Muscle layer of colon (tissue), 2 donors: ENCODE results near the gene THRSP.
"Not testable (repeated sequence)": the region's sequence is repeated elsewhere in the genome, so short reads cannot be mapped to it uniquely, and the experiment has no call there.

Experiments used
- H3K27ac ChIP-seq: one replicate; pipeline ENCODE4 v1.7.0; 2013; ENCODE audit warnings: low read depth, mild to moderate bottlenecking, low read length, moderate library complexity
- H3K27me3 ChIP-seq, 2 donors: one replicate each; pipeline ENCODE4 v1.7.0; 2013; ENCODE audit warnings: low read length in 2 of 2, mild to moderate bottlenecking in 2 of 2; ENCODE audit not compliant: insufficient read depth in 2 of 2, control insufficient read depth in 1 of 2
- H3K36me3 ChIP-seq: one replicate; pipeline ENCODE4 v1.7.0; 2013; ENCODE audit warnings: mild to moderate bottlenecking, low read length; ENCODE audit not compliant: insufficient read depth
- H3K4me1 ChIP-seq: one replicate; pipeline ENCODE4 v1.7.0; 2013; ENCODE audit warnings: mild to moderate bottlenecking, low read length; ENCODE audit not compliant: insufficient read depth
- H3K4me3 ChIP-seq, 2 donors: one replicate each; pipeline ENCODE4 v1.7.0; 2013; ENCODE audit warnings: low read length in 2 of 2, low read depth in 1 of 2, mild to moderate bottlenecking in 1 of 2, moderate library complexity in 1 of 2
- H3K9ac ChIP-seq: one replicate; pipeline ENCODE4 v1.7.0; 2013; ENCODE audit warnings: low read length
- H3K9me3 ChIP-seq: one replicate; pipeline ENCODE4 v1.7.0; 2013; ENCODE audit warnings: mild to moderate bottlenecking, low read length
- donor health status: abdominal sarcoma.
- donor health status: Adenocarcinoma of cecum.

The THRSP gene

DNA sequence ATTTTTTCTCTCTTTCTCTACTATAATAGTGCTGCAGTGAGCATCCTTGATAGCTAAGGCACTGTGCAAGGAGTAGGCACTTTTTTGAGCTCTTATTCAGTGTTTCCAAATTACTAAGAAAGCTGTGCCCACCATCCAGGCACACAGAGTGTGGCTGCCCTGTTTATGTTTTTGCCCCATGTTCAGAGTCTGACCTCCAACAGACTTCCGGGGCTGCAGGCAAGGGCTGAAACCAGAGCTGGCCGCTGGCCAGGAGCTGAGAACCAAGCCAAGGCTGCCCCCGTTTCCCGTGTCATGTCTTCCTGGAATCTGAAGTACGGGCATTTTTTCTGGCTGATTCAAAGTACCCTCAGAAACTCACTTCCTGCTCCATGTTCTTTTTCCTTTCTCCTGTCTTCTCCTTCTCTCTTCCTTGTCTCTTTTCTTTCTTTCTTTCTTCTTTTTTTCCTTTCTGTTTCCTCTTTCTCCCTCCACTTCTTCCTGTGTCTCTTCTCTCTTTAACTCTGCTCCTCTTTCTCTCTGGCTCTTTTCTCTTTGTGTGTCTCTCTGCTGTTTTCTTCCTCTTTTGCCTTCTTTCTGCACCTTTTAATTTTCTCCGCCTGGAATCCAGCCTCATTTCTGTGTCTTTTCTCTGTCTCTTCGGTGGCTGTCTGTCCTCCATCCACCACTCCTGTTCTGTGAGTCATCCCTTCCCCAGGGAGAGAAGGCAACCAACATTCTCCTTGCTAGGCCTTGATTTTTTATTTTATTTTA lies 23.6 kb upstream of the THRSP start:
- Histone ChIP-seq H3K4me1 (peaks cover 11% of the 10 kb centered on the region), H3K36me3 (no peaks in the 10 kb centered on the region), H3K4me3 (peak overlapping the region; percentile 26 to 43), H3K27ac (peak overlapping the region; percentile 38), H3K27me3 (no peaks in the 10 kb centered on the region), H3K9ac (peak overlapping the region; percentile 33), H3K9me3 (no peaks in the 10 kb centered on the region)

DNA sequence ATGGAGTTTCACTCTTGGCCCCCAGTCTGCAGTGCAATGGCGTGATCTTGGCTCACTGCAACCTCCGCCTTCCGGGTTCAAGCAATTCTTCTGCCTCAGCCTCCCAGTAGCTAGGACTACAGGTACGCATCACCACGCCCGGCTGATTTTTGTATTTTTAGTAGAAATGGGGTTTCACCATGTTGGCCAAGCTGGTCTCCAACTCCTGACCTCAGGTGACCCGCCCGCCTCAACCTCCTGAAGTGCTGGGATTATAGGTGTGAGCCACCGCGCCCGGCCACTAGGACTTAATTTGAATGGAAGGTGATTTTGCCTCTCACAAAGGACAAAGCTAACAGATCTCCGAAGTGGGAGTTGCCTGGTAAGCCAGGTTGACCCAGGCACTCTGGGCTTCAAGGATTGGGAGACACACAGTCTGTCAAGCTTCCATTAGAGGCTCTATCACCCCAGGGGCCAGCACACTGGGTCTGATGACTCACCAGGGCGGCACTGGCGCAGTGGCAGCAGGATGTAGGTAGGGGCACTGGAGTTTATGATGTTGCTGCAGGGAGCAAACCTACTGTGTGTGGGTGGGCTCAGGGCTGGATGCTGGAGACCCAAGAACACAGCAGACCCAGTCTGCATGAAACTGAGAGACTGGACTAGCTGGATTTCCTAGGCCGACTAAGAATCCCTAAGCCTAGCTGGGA lies 22.8 kb upstream of the THRSP start:
- peaks cover 17% of the 10 kb centered on the region for H3K4me1 ChIP-seq
- no peak overlapping the region for H3K27ac ChIP-seq
- H3K36me3 ChIP-seq = no peaks in the 10 kb centered on the region
- H3K9ac ChIP-seq = no peak overlapping the region
- H3K27me3 ChIP-seq = no peaks in the 10 kb centered on the region
- no peaks in the 10 kb centered on the region for H3K9me3 ChIP-seq
- no peak overlapping the region for H3K4me3 ChIP-seq

DNA sequence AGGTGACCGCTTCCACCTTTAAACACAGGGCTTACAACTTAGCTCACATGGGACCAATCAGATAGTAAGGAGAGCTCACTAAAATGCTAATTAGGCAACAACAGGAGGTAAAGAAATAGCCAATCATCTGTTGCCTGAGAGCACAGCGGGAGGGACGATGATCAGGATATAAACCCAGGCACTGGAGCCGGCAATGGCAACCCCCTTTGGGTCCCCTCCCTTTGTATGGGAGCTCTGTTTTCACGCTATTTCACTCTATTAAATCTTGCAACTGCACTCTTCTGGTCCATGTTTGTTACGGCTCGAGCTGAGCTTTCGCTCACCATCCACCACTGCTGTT lies 22.3 kb upstream of the THRSP start:
- H3K27ac ChIP-seq, H3K9ac ChIP-seq, H3K36me3 ChIP-seq, H3K4me3 ChIP-seq, H3K27me3 ChIP-seq, H3K9me3 ChIP-seq: not testable (repeated sequence)
- H3K4me1 ChIP-seq = peaks cover 17% of the 10 kb centered on the region

DNA sequence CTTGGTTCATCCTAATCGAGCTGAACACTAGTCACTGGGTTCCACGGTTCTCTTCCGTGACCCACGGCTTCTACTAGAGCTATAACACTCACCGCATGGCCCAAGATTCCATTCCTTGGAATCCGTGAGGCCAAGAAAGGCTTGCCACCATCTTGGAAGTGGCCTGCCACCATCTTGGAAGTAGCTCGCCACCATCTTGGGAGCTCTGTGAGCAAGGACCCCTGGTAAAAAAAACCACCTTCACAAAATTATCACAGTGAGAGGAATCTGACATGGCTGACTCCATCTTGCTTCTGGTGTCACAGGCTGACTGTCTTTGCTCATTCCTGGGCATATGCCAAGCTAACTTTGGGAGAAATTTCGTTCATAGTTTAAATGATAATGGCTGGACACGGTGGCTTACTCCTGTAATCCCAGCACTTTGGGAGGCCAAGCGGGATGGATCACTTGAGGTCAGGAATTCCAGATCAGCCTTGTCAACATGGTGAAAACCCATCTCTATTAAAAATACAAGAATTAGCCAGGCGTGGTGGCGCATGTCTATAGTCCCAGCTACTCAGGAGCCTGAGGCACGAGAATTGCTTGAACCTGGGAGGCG lies 21.7 kb upstream of the THRSP start:
- H3K27me3 ChIP-seq = no peaks in the 10 kb centered on the region
- peaks cover 17% of the 10 kb centered on the region for H3K4me1 ChIP-seq
- H3K4me3 ChIP-seq = no peak overlapping the region
- H3K36me3 ChIP-seq = no peaks in the 10 kb centered on the region
- H3K9me3 ChIP-seq = no peaks in the 10 kb centered on the region
- no peak overlapping the region for H3K27ac ChIP-seq
- H3K9ac ChIP-seq = no peak overlapping the region

DNA sequence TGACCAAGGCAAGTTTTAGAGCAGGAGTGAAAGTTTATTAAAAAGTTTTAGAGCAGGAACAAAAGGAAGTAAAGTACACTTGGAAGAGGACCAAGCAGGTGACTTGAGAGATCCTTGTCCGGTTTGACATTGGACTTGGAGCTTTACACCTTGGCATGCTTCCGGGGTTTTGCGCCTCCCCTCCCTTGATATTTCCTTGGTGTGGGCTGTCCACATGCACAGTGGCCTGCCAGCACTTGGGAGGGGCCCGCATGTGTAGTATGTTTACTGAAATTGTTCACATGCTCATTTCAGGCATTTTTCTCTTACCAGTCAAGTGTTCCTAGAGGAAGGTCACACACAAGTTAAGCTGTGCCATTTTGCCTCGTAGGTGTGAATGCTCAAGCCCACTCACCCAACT lies 19.0 kb upstream of the THRSP start:
- H3K9ac ChIP-seq = no peak overlapping the region
- H3K27ac ChIP-seq = no peak overlapping the region
- no peak overlapping the region for H3K4me3 ChIP-seq

DNA sequence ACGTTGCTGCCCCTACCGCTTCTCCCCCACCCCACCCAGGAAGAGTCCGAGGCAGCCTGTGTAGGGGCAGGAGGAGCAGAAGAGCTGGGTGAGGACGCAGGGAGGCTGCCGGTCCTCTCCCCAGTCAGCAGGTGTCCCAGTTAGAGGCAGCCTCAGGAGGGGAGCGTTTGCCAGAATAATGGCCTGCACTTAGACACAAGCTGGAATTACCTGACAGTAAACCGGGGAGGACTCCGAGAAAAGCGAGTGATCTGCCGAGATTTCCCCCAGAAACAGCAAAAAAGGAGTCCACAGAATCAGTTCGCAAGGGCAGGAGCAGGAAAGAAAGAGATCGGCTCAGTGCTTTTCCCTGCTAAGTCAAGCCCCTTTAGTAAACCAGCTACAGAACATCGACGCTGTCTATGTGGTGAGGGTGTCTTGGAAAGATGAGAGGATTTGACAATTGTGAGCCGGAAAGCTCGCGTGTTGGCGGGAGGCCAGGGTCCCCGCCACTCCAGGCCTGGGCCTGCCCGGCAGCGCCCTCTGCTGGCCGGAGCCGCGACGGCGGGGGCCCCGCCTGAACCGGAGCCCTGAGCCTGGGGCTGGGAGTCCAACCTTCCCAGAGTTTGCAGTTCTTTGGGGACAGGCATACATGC lies 17.7 kb upstream of the THRSP start:
- H3K4me1 ChIP-seq = peaks cover 6% of the 10 kb centered on the region

More for the DNA sequence above, 19.0 kb upstream of the THRSP start:
- Histone ChIP-seq H3K36me3 (no peaks in the 10 kb centered on the region), H3K27me3 (no peaks in the 10 kb centered on the region), H3K4me1 (peaks cover 13% of the 10 kb centered on the region), H3K9me3 (no peaks in the 10 kb centered on the region)

DNA sequence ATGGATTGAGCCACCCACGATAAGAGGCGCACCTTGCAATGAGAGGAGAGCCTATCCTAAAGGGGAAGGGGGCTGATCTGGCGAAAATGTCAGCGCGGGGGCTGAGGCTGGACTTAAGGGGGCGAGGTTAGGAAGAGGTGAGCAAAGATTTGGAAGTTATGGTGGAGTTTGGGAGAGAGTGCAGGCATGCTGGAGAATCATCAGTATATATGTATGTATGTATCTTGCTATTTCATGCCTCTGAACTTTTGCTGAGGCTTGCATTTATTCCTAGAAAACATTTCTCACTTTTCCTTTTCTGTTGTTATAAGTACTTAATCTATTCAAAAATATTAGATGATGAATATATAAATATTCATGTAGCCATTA lies 17.2 kb upstream of the THRSP start:
- Histone ChIP-seq H3K27ac (no peak overlapping the region), H3K4me3 (no peak overlapping the region), H3K9me3 (no peaks in the 10 kb centered on the region), H3K9ac (no peak overlapping the region), H3K27me3 (no peaks in the 10 kb centered on the region), H3K36me3 (no peaks in the 10 kb centered on the region), H3K4me1 (peaks cover 6% of the 10 kb centered on the region)

More for the DNA sequence above, 17.7 kb upstream of the THRSP start:
- Histone ChIP-seq H3K27ac (peak overlapping the region; percentile 52), H3K9me3 (no peaks in the 10 kb centered on the region), H3K27me3 (no peaks in the 10 kb centered on the region), H3K36me3 (no peaks in the 10 kb centered on the region), H3K4me3 (peak overlapping the region; percentile 6 to 81), H3K9ac (peak overlapping the region; percentile 62)

DNA sequence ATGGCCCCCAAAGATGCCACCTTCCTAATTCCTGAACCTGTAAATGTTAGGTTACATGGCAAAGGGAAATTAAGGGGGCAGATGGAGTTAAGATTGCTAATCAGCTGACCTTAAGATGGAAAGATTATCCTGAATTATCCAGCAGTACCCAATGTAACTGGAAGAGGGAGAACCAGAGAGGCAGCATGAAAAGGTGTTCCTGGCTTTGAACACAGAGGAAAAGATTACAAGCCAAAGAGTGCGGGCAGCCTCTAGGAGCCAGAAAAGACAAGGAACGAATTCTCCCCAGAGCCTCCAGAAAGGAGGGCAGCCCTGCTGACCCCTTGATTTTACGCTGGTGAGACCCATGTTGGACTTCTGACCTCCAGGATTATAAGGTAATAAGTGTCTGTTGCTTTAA lies 15.1 kb upstream of the THRSP start:
- Histone ChIP-seq H3K27me3 (no peaks in the 10 kb centered on the region), H3K9me3 (no peaks in the 10 kb centered on the region), H3K4me1 (peaks cover 6% of the 10 kb centered on the region), H3K27ac (no peak overlapping the region), H3K4me3 (no peak overlapping the region), H3K9ac (no peak overlapping the region), H3K36me3 (no peaks in the 10 kb centered on the region)

DNA sequence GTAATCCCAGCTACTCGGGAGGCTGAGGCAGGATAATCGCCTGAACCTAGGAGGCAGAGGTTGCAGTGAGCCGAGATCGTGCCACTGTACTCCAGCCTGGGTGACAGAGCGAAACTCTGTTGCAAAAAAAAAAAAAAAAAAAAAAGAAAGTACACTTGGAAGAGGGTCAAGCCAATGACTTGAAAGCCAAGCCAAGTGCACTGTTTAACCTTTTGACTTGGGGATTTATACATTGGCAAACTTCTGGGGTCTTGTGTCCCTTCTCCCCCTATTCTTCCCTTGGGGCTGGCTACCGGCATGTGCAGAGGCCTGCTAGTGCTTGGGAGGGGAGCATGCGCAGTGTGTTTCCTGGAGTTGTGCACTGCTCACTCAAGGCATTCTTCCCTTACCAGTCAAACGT lies 14.3 kb upstream of the THRSP start:
- Histone ChIP-seq H3K36me3 (no peaks in the 10 kb centered on the region), H3K4me3 (no peak overlapping the region), H3K9ac (no peak overlapping the region), H3K4me1 (peaks cover 6% of the 10 kb centered on the region), H3K27me3 (no peaks in the 10 kb centered on the region), H3K27ac (no peak overlapping the region), H3K9me3 (no peaks in the 10 kb centered on the region)

DNA sequence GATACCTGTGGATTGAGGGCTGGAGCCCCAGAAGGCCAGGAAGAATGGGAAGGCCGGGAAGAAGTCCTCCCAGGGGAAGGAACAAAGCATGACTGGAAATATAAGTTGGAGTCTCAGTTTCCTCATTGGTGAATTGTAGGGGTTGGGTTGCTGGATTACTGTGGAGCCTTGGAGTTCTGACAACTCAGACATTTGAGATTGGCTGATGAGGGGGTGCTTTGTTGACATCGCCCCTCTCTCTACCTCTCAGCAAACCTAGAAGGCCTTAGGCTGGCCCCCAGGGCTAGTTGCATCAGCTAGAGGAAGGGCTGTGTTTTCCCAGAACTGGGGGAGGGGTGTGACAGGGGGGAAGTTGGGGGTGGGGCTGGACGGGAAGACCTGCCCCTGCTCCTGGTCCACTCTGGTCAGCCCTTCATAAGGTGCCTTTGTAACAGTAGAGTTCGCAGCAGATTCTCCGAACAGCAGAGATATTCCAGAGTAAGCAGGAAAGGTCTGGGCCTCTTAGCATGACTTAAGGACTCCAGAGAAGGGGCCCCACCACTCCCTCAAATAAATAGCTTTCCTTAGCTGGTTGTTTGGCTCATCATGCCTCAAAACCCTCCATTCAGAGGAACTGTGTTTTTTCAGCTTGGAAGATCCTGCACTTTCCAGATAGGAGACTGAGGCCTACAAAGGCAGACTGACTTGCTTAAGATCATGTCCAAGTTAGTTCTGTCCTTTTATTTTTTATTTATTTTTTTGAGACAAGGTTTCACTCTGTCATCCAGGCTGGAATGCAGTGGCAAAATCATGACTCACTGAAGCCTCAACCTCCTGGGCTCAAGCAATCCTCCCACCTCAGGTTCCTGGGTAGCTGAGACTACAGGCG lies 12.5 kb upstream of the THRSP start:
- no peaks in the 10 kb centered on the region for H3K36me3 ChIP-seq
- no peak overlapping the region for H3K9ac ChIP-seq
- no peak overlapping the region for H3K4me3 ChIP-seq
- no peaks in the 10 kb centered on the region for H3K9me3 ChIP-seq
- H3K27ac ChIP-seq = no peak overlapping the region
- H3K4me1 ChIP-seq = no peaks in the 10 kb centered on the region
- no peaks in the 10 kb centered on the region for H3K27me3 ChIP-seq

DNA sequence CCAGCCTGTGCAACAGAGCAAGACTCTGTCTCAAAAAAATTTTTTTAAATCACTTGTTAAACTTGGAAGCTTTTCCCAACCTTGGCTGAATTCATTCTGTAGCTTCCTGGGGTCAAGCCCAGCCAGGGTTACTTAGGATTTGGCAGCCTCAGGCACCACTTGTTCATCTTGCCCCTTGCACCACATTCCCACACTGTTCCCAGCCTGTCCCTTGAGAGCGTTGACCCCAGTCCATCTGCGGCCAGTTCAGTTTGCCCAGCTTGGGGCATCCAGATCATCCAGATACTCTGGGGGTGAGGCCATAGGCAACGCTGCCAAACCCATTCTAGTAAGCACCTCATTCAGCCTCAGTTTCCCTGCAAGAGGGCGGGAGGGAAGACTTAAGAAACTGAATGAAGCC lies 8.7 kb upstream of the THRSP start:
- no peak overlapping the region for H3K4me3 ChIP-seq
- no peaks in the 10 kb centered on the region for H3K9me3 ChIP-seq
- no peaks in the 10 kb centered on the region for H3K4me1 ChIP-seq
- no peaks in the 10 kb centered on the region for H3K36me3 ChIP-seq
- no peak overlapping the region for H3K27ac ChIP-seq
- no peak overlapping the region for H3K9ac ChIP-seq
- H3K27me3 ChIP-seq = no peaks in the 10 kb centered on the region
